A172 (cell line): ENCODE measurements around the gene PSMG2. TPM values are rescaled to one million over a fixed set of nuclear protein-coding genes. Genes with fewer than 3 reads are reported as not detected.
A peak's percentile ranks its signal among the peaks of the same experiment; 100 is the strongest.

Experiments used
- DNase-seq: peaks from one replicate; pipeline ENCODE4 v3.0.0-alpha.2; 2015; ENCODE audit warnings: low spot score
- total RNA-seq: library from RNA; depleted of rRNA; stranded (reverse); fragments of >200 nt; shearing (Covaris generic); gene quantifications from 2 replicates; pipeline ENCODE4 v1.2.3, GENCODE V29; 2014; rRNA removed

PSMG2 gene
- total RNA-seq, 1 experiment from 2014 or later = 142 TPM

DNA sequence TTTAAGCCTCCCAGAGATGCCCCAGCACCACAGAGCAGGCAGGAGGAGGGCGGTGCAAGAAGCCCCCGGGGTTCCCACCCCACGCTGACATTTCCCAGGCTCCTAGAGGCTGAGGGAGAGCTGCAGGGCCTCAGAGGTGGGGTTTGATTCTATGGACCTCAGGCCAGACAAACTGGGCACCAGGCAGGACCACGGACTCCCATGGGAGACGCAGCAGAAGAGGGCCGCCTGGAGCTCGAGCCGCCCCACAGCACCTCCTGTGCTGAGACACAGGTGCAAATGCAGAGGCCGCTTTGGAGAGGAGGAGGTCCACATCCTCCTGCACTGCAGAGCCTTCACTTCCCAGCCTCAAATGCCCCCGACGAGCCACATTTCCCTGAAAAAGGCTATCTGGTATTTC is 62.7 kb downstream of the PSMG2 start:
- DNase-seq = no peak

DNA sequence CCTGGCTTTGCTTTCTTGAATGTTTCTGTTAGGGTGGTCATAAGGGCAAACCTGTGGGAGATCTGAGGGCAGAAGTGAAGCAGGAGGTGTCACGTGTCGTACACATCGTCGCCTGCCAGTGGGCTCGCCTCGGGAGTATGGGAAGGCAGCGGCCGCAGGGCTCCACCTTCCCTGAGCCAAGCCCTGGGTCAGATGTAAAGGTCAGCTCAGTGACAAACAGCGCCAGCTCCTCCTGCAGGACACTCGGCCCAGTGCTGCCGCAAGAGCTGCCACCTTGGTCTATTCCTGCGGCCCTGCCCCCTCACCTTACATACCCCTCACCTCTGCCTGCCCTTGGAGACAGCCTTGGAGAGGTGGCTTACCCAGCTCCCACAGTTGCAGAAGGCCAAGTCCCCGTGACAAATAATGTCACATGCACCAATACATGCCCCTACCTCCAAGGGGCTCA is 64.2 kb downstream of the PSMG2 start:
- DNase-seq = no peak

DNA sequence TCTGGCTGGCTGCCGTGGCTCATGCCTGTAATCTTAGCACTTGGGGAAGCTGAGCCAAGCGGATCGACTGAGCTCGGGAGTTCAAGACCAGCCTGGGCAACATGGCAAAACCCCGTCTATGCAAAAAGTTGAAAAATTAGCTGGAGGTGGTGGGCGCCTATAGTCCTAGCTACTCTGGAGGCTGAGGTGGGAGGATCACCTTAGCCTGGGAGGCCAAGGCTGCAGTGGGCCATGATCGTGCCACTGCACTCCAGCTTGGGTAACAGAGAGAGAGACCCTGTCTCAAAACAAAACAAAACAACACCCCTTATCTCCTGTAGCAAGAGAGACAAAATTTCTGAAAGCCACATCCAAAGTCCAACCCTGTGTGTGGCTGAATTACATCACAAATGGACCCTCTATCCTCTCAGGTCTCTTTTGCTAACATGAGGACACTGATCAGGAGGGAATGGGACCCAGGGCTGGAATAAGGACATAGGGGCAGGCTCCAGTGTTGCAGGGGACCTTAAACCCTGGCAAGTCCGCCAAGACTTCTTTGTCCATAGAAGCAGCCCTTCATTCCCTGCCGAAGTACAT is 64.8 kb downstream of the PSMG2 start:
- no peak for DNase-seq

DNA sequence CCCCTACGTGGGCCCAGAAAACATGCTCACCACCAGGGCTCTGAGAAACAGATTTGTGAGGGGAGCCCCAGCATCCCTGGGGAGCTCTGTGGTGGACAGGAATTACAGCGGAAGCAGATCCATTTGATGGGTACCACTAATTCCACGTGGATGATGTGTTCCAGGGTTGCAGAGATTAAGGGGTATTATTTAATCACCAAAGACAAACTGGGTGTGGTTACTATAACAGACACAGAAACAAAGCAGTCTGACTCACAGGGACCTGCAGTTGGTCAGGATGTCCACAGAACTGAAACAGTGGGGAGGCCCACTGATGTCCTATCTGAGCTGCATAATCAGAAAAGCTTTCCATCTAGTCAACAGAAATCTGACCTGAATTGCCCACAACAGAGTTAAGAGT is 65.8 kb downstream of the PSMG2 start:
- DNase-seq = peak; percentile 69

DNA sequence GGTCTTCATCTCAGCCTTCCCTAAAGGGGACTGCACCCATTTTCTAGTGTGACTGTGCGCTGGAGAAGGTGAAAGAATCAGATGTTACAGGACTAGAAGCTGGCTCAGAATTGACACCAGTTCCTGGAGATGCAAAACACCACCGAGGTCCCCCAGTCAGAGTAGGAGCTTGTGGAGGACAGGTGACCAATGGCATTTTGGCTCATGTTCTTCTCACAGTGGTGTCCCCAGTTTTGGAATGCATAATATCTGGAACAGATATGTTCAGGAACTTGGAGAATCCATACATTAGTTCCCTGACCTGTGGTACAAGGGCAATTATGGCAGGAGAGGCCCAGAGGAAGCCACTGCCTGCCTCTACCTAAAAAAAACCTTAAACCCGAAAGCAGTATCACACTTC is 66.3 kb downstream of the PSMG2 start:
- DNase-seq = no peak

DNA sequence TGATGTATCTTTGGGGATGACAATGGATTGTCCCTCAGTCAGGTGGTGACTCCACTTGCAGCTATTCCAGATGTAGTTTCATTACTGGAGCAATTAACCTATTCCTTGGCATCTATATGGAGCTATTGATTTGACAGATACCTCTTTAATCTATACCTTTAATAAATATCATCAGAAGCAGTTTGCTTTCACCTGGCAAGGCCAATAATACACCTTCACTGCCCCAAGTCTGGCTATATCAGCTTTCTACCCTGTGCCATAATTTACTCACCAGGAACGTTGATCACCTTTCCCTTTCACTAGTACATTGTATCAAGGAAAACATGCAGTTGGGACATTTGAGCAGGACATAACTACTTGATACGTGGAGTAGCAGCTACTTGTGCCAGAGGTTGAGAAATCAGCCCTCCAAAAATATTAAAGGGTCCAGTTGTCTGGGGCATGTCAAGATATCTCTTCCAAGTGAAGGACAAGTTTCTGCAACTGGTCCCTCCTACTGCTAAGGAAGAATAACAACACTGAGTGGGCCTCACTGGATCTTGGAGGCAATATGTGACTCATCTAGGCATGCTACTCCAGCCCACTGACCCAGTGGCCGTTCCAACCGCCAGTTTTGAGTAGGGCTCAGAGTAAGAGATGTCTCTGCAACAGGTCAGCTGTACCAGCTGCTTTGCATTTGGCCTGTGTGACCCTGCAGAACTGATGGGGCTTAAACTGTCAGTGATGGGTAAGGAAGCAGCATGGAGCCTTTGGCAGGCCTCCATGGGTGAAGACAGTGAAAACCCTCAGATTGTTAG is 67.0 kb downstream of the PSMG2 start:
- no peak for DNase-seq

DNA sequence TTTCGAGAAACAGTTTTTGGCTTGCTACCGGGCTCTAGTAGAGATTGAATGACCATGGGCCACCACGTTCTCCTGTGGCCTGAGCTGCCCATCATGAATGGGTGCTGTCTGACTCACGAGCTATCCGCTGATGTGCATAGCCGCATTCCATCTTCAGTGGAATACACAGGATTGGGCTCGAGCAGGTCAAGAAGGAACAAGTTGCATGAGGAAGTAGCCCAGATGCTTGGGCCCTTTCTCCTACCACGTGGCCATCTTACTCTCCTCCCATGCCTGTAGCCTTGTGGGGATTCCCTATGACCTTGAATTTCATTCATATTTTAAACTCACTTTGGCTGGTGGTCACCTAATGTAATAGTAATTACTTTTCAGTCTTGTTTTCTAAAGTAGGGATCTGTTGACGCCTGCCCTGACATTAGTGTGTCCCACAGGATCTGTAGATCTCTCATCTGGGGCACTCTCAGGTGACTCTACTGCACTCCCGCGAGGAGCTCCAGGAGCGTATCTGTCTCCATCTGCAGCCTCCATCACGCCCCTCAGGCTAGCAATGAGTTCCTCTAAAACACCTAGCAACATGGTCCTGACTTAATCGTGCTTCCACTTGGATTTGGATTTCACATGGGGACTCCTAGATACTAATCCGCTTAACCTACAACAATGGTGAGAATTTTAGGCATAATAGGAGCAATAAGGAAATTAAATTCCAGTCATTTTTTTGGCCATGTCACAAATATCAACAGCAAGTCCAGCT is 67.8 kb downstream of the PSMG2 start:
- DNase-seq = no peak

DNA sequence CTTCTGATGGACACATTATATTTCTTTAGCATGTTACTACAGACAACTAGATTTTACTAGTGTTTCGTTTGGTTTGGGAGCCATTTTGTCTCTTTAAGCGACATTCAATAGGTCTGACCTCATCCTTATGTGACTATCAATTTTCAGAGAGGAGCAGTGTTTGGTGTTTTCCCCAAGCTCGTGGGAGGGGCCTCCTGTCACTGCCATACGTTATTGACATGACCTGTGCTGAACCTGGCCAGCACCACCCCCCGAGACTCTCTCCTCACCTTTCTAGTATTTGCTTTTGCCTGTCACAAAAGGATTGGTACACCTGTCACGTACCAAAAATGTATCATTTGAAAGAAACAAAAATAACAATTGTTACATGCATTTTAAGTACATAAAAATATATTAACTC is 69.3 kb downstream of the PSMG2 start:
- no peak for DNase-seq

DNA sequence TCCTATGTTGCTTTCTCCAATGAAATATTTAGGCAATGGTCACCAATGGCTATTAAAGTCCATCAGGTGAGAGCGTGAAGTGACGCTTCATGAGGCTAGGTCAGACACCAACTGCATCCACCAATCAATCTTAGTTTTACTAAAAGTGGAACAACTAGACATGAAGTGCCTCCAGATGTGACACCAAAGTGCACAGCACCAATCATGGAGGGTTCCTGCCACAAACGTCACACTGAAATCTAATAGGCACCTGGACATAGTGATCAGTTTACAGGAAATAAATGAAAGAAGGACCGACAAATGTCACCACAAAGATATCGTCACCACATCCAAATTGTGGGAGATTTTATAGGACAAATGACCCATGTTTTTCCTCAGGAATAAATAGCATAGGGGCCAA is 70.5 kb downstream of the PSMG2 start:
- no peak for DNase-seq

DNA sequence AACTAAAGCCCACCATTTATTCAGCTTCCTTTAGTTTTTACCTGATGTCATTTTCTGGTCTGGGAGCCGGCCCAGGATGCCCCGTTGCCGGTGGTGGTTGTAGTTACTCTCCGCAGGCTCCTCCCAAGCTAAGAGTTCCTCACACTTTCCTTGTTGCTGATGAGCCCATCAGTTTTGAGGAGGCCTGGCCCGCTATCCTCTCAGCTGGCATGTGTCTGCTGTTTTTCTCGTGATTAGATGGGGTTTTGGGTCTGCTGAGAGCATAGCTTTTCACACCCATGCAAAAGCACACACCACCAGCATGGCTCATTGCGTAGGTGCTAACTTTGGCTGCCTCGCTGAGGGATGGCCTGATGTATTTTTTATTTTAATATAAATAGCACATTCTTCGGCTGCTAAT is 72.1 kb downstream of the PSMG2 start:
- DNase-seq = no peak

Other genes with a start within 250 kb of the PSMG2 start
- 30.4 and 33.9 TPM in 2 replicates for gene SPIRE1, start 44.9 kb upstream of the PSMG2 start, total RNA-seq
- 27.4 and 31.3 TPM in 2 replicates for gene CEP76, start 319 bp upstream of the PSMG2 start, total RNA-seq
- 41.1 and 43.9 TPM in 2 replicates for gene PTPN2, start 181.2 kb downstream of the PSMG2 start, total RNA-seq
- 51.2 and 53.9 TPM in 2 replicates for gene SEH1L, start 245.0 kb downstream of the PSMG2 start, total RNA-seq